Ascending aorta (tissue), 2 donors: Measurements from ENCODE around the gene CLDN5. TPM values are rescaled to one million over a fixed set of nuclear protein-coding genes. Genes with fewer than 3 reads are reported as not detected.
"Not testable (repeated sequence)": the region's sequence is repeated elsewhere in the genome, so short reads cannot be mapped to it uniquely, and the experiment has no call there.

Experiments
- DNase-seq, 2 donors: peaks; one replicate each; pipeline ENCODE4 v3.0.0-alpha.2; 2019; ENCODE audit warnings: low spot score in 2 of 2
- H3K27ac ChIP-seq, 2 donors: fragments of 200-600 bp; sonication (generic); one replicate each; pipeline ENCODE4 v1.5.1; 2016 to 2017; ENCODE audit warnings: mild to moderate bottlenecking in 1 of 2
- H3K27me3 ChIP-seq: fragments of 200-600 bp; sonication (generic); one replicate; pipeline ENCODE4 v1.5.1; 2017
- H3K36me3 ChIP-seq, 2 donors: fragments of 200-600 bp; sonication (generic); one replicate each; pipeline ENCODE4 v1.5.1; 2016
- H3K4me1 ChIP-seq, 2 donors: fragments of 200-600 bp; sonication (generic); one replicate each; pipeline ENCODE4 v1.5.1; 2016 to 2017; ENCODE audit warnings: mild to moderate bottlenecking in 1 of 2
- H3K4me3 ChIP-seq, 2 donors: fragments of 200-600 bp; sonication (generic); one replicate each; pipeline ENCODE4 v1.5.1; 2016 to 2017; ENCODE audit warnings: mild to moderate bottlenecking in 1 of 2
- H3K9me3 ChIP-seq, 2 donors: fragments of 200-600 bp; sonication (generic); one replicate each; pipeline ENCODE4 v1.5.1; 2016
- intact Hi-C: fragments of 100-400 bp; cut with DNase I; formaldehyde crosslinking; loops from one replicate; pipeline ENCODE4 v1.15.1; 2023
- total RNA-seq: library from RNA; depleted of rRNA; stranded (reverse); fragments of >200 nt; gene quantifications from one replicate; pipeline ENCODE4 v1.1.0, GENCODE V29; 2016
- TF ChIP-seq, protein P1 (sequence below), 3 experiments: fragments of 200-600 bp in 2 of 3; fragments of 450-650 bp in 1 of 3; sonication (generic) in 2 of 3; IDR thresholded peaks; one replicate each; pipeline ENCODE4 v1.5.1; 2016 to 2019; ENCODE audit warnings: antibody characterized with exemption in 3 of 3, mild to moderate bottlenecking in 1 of 3, moderate library complexity in 1 of 3

The CLDN5 gene
- total RNA-seq, 1 donor from 2014 or later = 482 TPM

- Histone ChIP-seq H3K4me1 (no peaks in the 10 kb centered on the region), H3K36me3 (no peaks in the 10 kb centered on the region), H3K9me3 (no peaks in the 10 kb centered on the region), H3K4me3 (no peak overlapping the region), H3K27ac (no peak overlapping the region), H3K27me3 (no peaks in the 10 kb centered on the region)
- no peak for DNase-seq
- intact Hi-C loops = no loop called here
- TF ChIP-seq, protein P1, sequence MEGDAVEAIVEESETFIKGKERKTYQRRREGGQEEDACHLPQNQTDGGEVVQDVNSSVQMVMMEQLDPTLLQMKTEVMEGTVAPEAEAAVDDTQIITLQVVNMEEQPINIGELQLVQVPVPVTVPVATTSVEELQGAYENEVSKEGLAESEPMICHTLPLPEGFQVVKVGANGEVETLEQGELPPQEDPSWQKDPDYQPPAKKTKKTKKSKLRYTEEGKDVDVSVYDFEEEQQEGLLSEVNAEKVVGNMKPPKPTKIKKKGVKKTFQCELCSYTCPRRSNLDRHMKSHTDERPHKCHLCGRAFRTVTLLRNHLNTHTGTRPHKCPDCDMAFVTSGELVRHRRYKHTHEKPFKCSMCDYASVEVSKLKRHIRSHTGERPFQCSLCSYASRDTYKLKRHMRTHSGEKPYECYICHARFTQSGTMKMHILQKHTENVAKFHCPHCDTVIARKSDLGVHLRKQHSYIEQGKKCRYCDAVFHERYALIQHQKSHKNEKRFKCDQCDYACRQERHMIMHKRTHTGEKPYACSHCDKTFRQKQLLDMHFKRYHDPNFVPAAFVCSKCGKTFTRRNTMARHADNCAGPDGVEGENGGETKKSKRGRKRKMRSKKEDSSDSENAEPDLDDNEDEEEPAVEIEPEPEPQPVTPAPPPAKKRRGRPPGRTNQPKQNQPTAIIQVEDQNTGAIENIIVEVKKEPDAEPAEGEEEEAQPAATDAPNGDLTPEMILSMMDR (IDR thresholded peaks at IDR 0.05) = no peak
Measured at GRCh38 chr22:19536564-19536963, 12.4 kb upstream of the CLDN5 start.

- TF ChIP-seq, protein P1 (IDR thresholded peaks at IDR 0.05) = no peak
- no peaks in the 10 kb centered on the region for H3K4me1 ChIP-seq
- no peaks in the 10 kb centered on the region for H3K9me3 ChIP-seq
- intact Hi-C loops = no loop called here
- H3K27me3 ChIP-seq = no peaks in the 10 kb centered on the region
- H3K36me3 ChIP-seq = no peaks in the 10 kb centered on the region
- no peak for DNase-seq
- no peak overlapping the region for H3K4me3 ChIP-seq
- H3K27ac ChIP-seq = no peak overlapping the region
Measured at GRCh38 chr22:19535001-19535400, 10.8 kb upstream of the CLDN5 start.

- TF ChIP-seq, protein P1 (IDR thresholded peaks at IDR 0.05) = no peak
- intact Hi-C loops = no loop called here
Measured at GRCh38 chr22:19533857-19534256, 9.6 kb upstream of the CLDN5 start.

DNA sequence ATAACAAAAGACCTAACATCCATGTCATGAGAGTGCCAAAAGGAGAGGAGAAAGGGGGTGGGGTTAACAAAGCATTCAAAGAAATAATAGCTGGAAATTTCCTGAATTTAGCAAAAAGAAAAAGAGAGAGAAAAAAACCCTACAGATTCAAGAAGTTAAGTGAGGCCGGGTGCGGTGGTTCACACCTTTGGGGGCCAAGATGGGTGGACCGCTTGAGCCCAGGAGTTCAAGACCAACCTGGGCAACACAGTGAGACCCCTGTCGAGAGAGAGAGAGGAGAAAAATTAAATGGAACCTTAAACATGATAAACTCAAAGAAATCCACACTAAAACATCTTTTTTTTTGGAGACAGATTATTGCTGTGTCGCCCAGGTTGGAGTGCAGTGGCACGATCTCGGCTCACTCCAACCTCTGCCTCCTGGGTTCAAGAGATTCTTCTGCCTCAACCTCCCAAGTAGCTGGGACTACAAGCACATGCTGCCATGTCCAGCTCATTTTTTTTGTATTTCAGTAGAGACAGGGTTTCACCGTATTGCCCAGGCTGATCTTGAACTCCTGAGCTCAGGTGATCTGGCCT lies 8.9 kb upstream of the CLDN5 start:
- H3K4me3 ChIP-seq = no peak overlapping the region
- DNase-seq = no peak
- no peaks in the 10 kb centered on the region for H3K9me3 ChIP-seq
- H3K27me3 ChIP-seq = no peaks in the 10 kb centered on the region
- no peak overlapping the region for H3K27ac ChIP-seq
- H3K36me3 ChIP-seq = no peaks in the 10 kb centered on the region
- intact Hi-C loops = no loop called here
- no peaks in the 10 kb centered on the region for H3K4me1 ChIP-seq
- TF ChIP-seq, protein P1 (IDR thresholded peaks at IDR 0.05) = no peak

More at GRCh38 chr22:19533857-19534256, 9.6 kb upstream of the CLDN5 start:
- no peaks in the 10 kb centered on the region for H3K27me3 ChIP-seq
- H3K9me3 ChIP-seq = no peaks in the 10 kb centered on the region
- H3K4me1 ChIP-seq = no peaks in the 10 kb centered on the region
- no peaks in the 10 kb centered on the region for H3K36me3 ChIP-seq
- H3K27ac ChIP-seq = no peak overlapping the region
- no peak for DNase-seq
- no peak overlapping the region for H3K4me3 ChIP-seq

DNA sequence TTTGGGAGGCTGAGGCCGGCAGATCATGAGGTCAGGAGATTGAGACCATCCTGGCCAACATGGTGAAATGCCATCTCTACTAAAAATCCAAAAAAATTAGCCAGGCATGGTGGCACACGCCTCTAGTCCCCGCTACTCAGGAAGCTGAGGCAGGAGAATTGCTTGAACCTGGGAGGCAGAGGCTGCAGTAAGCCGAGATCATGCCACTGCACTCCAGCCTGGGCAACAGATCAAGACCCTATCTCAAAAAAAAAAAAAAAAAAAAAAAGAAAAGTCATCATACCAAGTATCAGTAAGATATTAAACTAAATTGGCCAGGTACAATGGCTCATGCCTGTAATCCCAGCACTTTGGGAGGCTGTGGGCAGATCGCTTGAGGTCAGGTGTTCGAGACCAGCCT lies 7.1 kb upstream of the CLDN5 start:
- H3K9me3 ChIP-seq, H3K27ac ChIP-seq, H3K4me1 ChIP-seq, H3K27me3 ChIP-seq, H3K36me3 ChIP-seq, H3K4me3 ChIP-seq, intact Hi-C loops, DNase-seq: not testable (repeated sequence)

DNA sequence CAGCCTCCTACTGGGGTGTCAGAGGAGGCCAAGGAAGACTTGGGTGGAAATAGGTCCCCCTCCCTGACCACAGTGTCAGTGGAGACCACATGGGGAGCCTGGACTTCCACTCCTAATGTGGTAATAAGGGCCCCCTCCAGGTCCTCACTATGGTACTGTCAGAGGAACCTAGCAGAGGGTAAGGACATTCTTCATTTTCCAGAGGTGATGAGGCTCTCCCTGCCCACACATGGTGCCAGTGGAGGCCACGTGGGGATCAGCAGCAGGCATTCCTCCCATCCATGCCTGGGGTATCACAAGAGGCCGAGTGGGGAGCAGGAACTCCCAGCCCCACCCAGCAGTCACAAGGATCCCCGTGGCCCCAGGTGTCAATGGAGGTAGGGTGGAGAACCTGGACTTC lies 6.5 kb upstream of the CLDN5 start:
- H3K4me3 ChIP-seq = no peak overlapping the region
- peak in 1 of 2 donors; percentile 25 for DNase-seq
- H3K9me3 ChIP-seq = no peaks in the 10 kb centered on the region
- H3K36me3 ChIP-seq = no peaks in the 10 kb centered on the region
- no peak overlapping the region for H3K27ac ChIP-seq
- TF ChIP-seq, protein P1 (IDR thresholded peaks at IDR 0.05) = no peak
- no peaks in the 10 kb centered on the region for H3K27me3 ChIP-seq
- intact Hi-C loops = no loop called here
- no peaks in the 10 kb centered on the region for H3K4me1 ChIP-seq
